BJ (cell line): ENCODE measurements around the gene RXFP1. TPM values are rescaled to one million over a fixed set of nuclear protein-coding genes. Genes with fewer than 3 reads are reported as not detected.

Experiments
- CTCF ChIA-PET: fragments of 350-600 bp; formaldehyde crosslinking; extraction: SDS; loops from one replicate; lab custom pipeline; 2021; ENCODE audit warnings: antibody characterized with exemption, inconsistent platforms; lab: Yijun Ruan, JAX
- POLR2A ChIA-PET: fragments of 300-600 bp; sonication (Branson Sonifier 250); formaldehyde crosslinking; extraction: SDS; loops from one replicate; lab custom pipeline; 2021; ENCODE audit warnings: antibody characterized with exemption; lab: Charles Lee
- DNase-seq: peaks from one replicate; pipeline ENCODE4 v3.0.0-alpha.2; 2011; ENCODE audit warnings: low read depth
- H3K27me3 ChIP-seq: 2 replicates; pipeline ENCODE4 v1.6.0; 2011; ENCODE audit warnings: low read length; ENCODE audit not compliant: control insufficient read depth, insufficient read depth
- H3K36me3 ChIP-seq: 2 replicates; pipeline ENCODE4 v1.5.1; 2011; ENCODE audit warnings: low read length; ENCODE audit not compliant: control insufficient read depth, insufficient read depth
- H3K4me3 ChIP-seq: 2 replicates; pipeline ENCODE4 v1.5.1; 2011; ENCODE audit warnings: low read depth, mild to moderate bottlenecking, control low read depth, low read length
- polyA plus RNA-seq: library from polyadenylated mRNA; depleted of rRNA; stranded (reverse); fragments of >200 nt; gene quantifications from 2 replicates; pipeline ENCODE4 v1.2.3, GENCODE V29; 2011
- TF ChIP-seq, protein P1 (sequence below): IDR thresholded peaks from 2 replicates; pipeline ENCODE4 v1.5.1; 2011; ENCODE audit warnings: low read depth, mild to moderate bottlenecking, control low read depth, inconsistent platforms, low read length, moderate library complexity; ENCODE audit not compliant: insufficient read depth

Gene RXFP1
- polyA plus RNA-seq, 1 experiment = 0.17 TPM

DNA sequence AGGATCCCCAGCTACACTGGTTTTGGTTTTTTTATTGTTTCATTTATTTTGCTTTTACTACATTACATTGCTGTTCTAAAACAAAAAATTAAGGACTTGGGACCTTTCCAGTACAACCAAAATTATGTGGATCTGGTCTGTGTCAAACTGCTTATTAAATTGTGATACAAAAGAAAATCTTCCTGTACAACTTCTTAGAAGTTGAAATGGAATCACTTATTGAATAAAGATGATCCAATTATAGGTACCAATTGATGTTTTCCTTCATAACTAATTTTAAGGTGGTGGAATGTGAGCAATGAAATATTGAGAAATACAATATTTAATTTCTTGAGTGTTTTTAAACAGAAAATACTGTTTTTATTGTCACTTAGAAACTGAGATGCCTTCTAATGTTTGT, 82.7 kb downstream of the RXFP1 start:
- POLR2A ChIA-PET = no interaction called here

DNA sequence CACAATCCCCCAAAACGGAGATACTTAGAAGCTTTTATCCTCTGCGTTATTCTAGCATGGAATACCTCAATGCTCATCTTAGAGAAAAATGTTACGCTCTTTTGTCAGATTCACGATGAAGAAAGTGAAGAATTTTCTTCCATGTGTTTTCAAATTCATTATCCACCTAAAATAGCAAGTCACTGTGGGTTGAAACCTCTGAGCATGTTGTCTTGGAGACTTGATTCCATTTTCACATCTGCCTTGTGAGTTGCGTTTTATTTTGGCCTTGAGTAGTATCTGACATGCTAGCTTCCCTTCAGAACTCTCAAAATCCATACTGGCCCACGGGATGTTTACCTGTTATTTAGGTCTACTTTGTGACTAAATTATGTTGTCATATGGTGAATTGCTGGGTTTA, 83.7 kb downstream of the RXFP1 start:
- H3K27me3 ChIP-seq = no peaks in the 10 kb centered on the region
- POLR2A ChIA-PET = no interaction called here
- CTCF ChIA-PET = interaction anchor here (0.6 kb wide), 2 partner anchors 15 to 31 kb away, joined by 3 read pairs; no protein-coding TSS in a partner anchor
- DNase-seq = no peak
- TF ChIP-seq, protein P1, sequence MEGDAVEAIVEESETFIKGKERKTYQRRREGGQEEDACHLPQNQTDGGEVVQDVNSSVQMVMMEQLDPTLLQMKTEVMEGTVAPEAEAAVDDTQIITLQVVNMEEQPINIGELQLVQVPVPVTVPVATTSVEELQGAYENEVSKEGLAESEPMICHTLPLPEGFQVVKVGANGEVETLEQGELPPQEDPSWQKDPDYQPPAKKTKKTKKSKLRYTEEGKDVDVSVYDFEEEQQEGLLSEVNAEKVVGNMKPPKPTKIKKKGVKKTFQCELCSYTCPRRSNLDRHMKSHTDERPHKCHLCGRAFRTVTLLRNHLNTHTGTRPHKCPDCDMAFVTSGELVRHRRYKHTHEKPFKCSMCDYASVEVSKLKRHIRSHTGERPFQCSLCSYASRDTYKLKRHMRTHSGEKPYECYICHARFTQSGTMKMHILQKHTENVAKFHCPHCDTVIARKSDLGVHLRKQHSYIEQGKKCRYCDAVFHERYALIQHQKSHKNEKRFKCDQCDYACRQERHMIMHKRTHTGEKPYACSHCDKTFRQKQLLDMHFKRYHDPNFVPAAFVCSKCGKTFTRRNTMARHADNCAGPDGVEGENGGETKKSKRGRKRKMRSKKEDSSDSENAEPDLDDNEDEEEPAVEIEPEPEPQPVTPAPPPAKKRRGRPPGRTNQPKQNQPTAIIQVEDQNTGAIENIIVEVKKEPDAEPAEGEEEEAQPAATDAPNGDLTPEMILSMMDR = no peak
- no peak overlapping the region for H3K4me3 ChIP-seq
- H3K36me3 ChIP-seq = no peaks in the 10 kb centered on the region

More for the DNA sequence above, 82.7 kb downstream of the RXFP1 start:
- no peak for DNase-seq
- TF ChIP-seq, protein P1 = no peak
- Histone ChIP-seq H3K4me3 (no peak overlapping the region), H3K36me3 (no peaks in the 10 kb centered on the region), H3K27me3 (no peaks in the 10 kb centered on the region)
- CTCF ChIA-PET = interaction anchor here (0.6 to 1.3 kb wide), 2 partner anchors 16 to 348 kb away, joined by 3 read pairs; no protein-coding TSS in a partner anchor

DNA sequence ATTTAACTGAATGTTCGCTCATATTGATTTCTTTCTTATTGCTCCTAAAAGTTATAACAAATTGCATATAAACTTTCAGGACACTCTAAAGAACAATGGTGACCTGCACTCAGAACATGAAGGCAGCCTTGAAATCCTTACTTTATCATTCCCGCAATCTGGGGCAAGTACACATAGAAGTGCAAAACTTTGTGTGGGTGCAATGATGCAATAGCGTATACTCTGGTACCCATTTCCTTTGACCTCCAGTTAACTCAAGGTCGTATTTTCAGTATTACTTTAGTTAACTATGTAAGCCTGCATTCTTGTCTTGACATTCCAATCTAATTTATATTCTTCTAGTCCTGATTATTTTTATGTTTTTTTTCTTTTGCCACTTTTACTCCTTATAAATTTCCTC, 85.3 kb downstream of the RXFP1 start:
- DNase-seq = no peak
- no peak overlapping the region for H3K4me3 ChIP-seq
- H3K36me3 ChIP-seq = no peaks in the 10 kb centered on the region
- ChIA-PET CTCF (no interaction called here), POLR2A (no interaction called here)
- H3K27me3 ChIP-seq = no peaks in the 10 kb centered on the region
- TF ChIP-seq, protein P1 = no peak

DNA sequence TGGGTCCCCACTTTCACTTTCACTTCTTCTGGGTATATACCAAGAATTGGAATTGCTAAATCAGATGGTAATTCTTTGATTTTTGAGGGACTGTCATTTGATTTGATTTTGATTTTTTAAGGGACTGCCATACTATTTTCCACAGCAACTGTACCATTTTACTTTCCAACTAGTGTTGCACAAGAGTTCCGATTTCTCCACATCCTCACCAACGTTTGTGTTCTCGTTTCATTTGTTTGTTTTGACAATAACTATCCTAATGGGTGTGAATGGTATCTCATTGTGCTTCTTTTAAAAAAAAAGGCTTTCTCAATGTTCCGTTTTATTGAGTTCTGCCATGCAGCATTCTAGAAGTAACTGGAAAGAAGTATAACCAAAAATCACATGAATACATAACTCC, 87.4 kb downstream of the RXFP1 start:
- no peak for DNase-seq
- POLR2A ChIA-PET = no interaction called here
- Histone ChIP-seq H3K4me3 (no peak overlapping the region), H3K36me3 (no peaks in the 10 kb centered on the region), H3K27me3 (no peaks in the 10 kb centered on the region)
- TF ChIP-seq, protein P1 = no peak
- CTCF ChIA-PET = interaction anchor here (1.0 kb wide), 1 partner anchor 9 kb away, joined by 3 read pairs; no protein-coding TSS in a partner anchor

DNA sequence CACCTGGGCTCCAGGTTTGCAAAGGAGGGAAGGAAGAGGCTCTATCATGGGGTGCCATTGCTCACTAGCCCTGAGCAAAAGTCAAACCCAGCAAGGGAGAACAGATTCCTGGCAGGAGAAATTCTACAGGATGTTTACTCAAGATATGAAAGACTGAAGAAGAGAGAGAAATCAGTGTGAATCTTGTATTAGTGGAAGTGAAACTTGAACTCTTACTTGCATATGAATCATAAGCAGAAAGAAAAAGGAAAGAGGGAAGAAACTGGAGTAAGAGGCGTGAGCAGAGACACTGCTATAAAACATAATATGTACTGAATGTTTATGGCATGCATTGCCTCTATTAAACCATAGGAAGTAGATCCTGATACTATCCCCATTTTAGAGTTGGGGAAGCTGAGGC, 89.1 kb downstream of the RXFP1 start:
- TF ChIP-seq, protein P1 = no peak
- ChIA-PET POLR2A (no interaction called here), CTCF (no interaction called here)
- Histone ChIP-seq H3K36me3 (no peaks in the 10 kb centered on the region), H3K4me3 (no peak overlapping the region), H3K27me3 (no peaks in the 10 kb centered on the region)
- DNase-seq = no peak
